H1 (cell line): Measurements from ENCODE around the gene UGT1A7. TPM values are rescaled to one million over a fixed set of nuclear protein-coding genes. Genes with fewer than 3 reads are reported as not detected.

Experiments used
- CTCF ChIA-PET: fragments of 300-600 bp; sonication (Branson Sonifier 250); formaldehyde crosslinking; loops from one replicate; lab custom pipeline; 2021; ENCODE audit not compliant: partially characterized antibody; lab: Charles Lee
- POLR2A ChIA-PET: fragments of 300-600 bp; sonication (Branson Sonifier 250); formaldehyde crosslinking; loops from one replicate; lab custom pipeline; 2021; ENCODE audit warnings: inconsistent platforms; ENCODE audit not compliant: partially characterized antibody; lab: Charles Lee
- DNase-seq, 2 experiments: peaks; one replicate each; pipeline versions ENCODE4 v3.0.0 to v3.0.0-alpha.2; 2010 to 2022; ENCODE audit warnings: low spot score in 2 of 2, low read depth in 1 of 2, mixed read lengths in 1 of 2
- FAIRE-seq: peaks from 2 replicates; lab custom pipeline; 2011; peaks lifted over from hg19 to GRCh38; lab: Jason Lieb, UNC
- H2AFZ ChIP-seq: 2 replicates; pipeline ENCODE4 v1.8.1; 2012; ENCODE audit warnings: low read length, inconsistent platforms
- H2AK5ac ChIP-seq: 2 replicates; pipeline ENCODE4 v1.6.1; 2013; ENCODE audit warnings: low read depth, low read length
- H2BK120ac ChIP-seq: replicated peaks from 2 replicates; pipeline ENCODE3; 2013; ENCODE audit warnings: low read depth, low read length, inconsistent platforms
- H2BK12ac ChIP-seq: 2 replicates; pipeline ENCODE4 v1.6.1; 2013; ENCODE audit warnings: low read depth, low read length
- H2BK15ac ChIP-seq: 2 replicates; pipeline ENCODE4 v1.6.1; 2013; ENCODE audit warnings: low read length
- H2BK20ac ChIP-seq: 2 replicates; pipeline ENCODE4 v1.6.1; 2013; ENCODE audit warnings: low read length
- H2BK5ac ChIP-seq: 2 replicates; pipeline ENCODE4 v1.6.1; 2013; ENCODE audit warnings: low read depth, low read length
- H3K14ac ChIP-seq: 2 replicates; pipeline ENCODE4 v1.6.1; 2013; ENCODE audit warnings: inconsistent platforms; ENCODE audit not compliant: insufficient read length
- H3K18ac ChIP-seq: 2 replicates; pipeline ENCODE4 v1.6.1; 2013; ENCODE audit warnings: low read length; ENCODE audit errors: extremely low read depth
- H3K23ac ChIP-seq: 2 replicates; pipeline ENCODE4 v1.6.1; 2013; ENCODE audit warnings: inconsistent platforms; ENCODE audit not compliant: insufficient read length
- H3K23me2 ChIP-seq: 2 replicates; pipeline ENCODE4 v1.6.1; 2013; ENCODE audit warnings: low read depth, low read length
- H3K27ac ChIP-seq: 2 replicates; pipeline ENCODE4 v1.6.1; 2011; ENCODE audit warnings: low read depth, low read length, inconsistent platforms
- H3K27me3 ChIP-seq, 4 experiments: replicated peaks in 1 of 4; 1 replicate in 1 of 4; 2 replicates in 3 of 4; pipeline versions ENCODE4 v1.6.1 to v1.8.1; 2011 to 2013; ENCODE audit warnings: low read length in 3 of 4, mild to moderate bottlenecking in 3 of 4, inconsistent platforms in 2 of 4, mixed read lengths in 2 of 4, moderate library complexity in 1 of 4; ENCODE audit not compliant: control insufficient read depth in 3 of 4, insufficient read depth in 3 of 4; ENCODE audit errors: extremely low read depth in 1 of 4
- H3K36me3 ChIP-seq, 4 experiments: 2 replicates each; pipeline versions ENCODE4 v1.6.1 to v1.8.1; 2011 to 2013; ENCODE audit warnings: mild to moderate bottlenecking in 4 of 4, low read length in 3 of 4, moderate library complexity in 2 of 4, control low read depth in 1 of 4, inconsistent platforms in 1 of 4; ENCODE audit not compliant: insufficient read depth in 4 of 4, control insufficient read depth in 2 of 4
- H3K4ac ChIP-seq: replicated peaks from 2 replicates; pipeline ENCODE3; 2013; ENCODE audit warnings: low read length, low read depth, mixed read lengths, inconsistent platforms; ENCODE audit not compliant: insufficient read length
- H3K4me1 ChIP-seq, 4 experiments: replicated peaks in 1 of 4; 1 replicate in 1 of 4; 2 replicates in 3 of 4; pipeline versions ENCODE4 v1.6.1 to v1.8.1; 2011 to 2013; ENCODE audit warnings: low read length in 3 of 4, inconsistent platforms in 2 of 4, mixed read lengths in 1 of 4; ENCODE audit not compliant: insufficient read depth in 4 of 4, control insufficient read depth in 3 of 4
- H3K4me2 ChIP-seq, 2 experiments: 2 replicates each; pipeline versions ENCODE4 v1.6.1 to v1.8.1; 2011 to 2013; ENCODE audit warnings: low read depth in 2 of 2, low read length in 2 of 2, control low read depth in 1 of 2, inconsistent platforms in 1 of 2, mild to moderate bottlenecking in 1 of 2; ENCODE audit not compliant: insufficient read depth in 1 of 2
- H3K4me3 ChIP-seq, 4 experiments: fragments of 200-600, 300-600 bp in 1 of 4; sonication (generic), shearing (Covaris generic), sonication (Bioruptor Twin) in 1 of 4; 2 replicates each; pipeline versions ENCODE4 v1.5.1 to v1.8.1; 2011 to 2016; ENCODE audit warnings: low read length in 4 of 4, low read depth in 3 of 4, control low read depth in 2 of 4, inconsistent platforms in 2 of 4, mild to moderate bottlenecking in 2 of 4, mixed read lengths in 1 of 4, moderate library complexity in 1 of 4; ENCODE audit not compliant: insufficient read depth in 2 of 4; ENCODE audit errors: extremely low read depth in 1 of 4
- H3K56ac ChIP-seq: replicated peaks from 2 replicates; pipeline ENCODE3; 2013; ENCODE audit warnings: low read depth, mild to moderate bottlenecking, mixed read lengths, low read length, inconsistent platforms; ENCODE audit not compliant: insufficient read length
- H3K79me1 ChIP-seq: 2 replicates; pipeline ENCODE4 v1.6.1; 2013; ENCODE audit warnings: low read depth, low read length, control low read depth
- H3K79me2 ChIP-seq, 2 experiments: 2 replicates each; pipeline versions ENCODE4 v1.6.1 to v1.8.1; 2012 to 2013; ENCODE audit warnings: low read length in 2 of 2, mild to moderate bottlenecking in 2 of 2, inconsistent platforms in 1 of 2; ENCODE audit not compliant: insufficient read depth in 2 of 2, control insufficient read depth in 1 of 2
- H3K9ac ChIP-seq, 4 experiments: replicated peaks in 1 of 4; 1 replicate in 1 of 4; 2 replicates in 3 of 4; pipeline versions ENCODE4 v1.6.1 to v1.8.1; 2011 to 2013; ENCODE audit warnings: low read depth in 3 of 4, low read length in 3 of 4, control low read depth in 2 of 4, mild to moderate bottlenecking in 2 of 4, moderate library complexity in 2 of 4, inconsistent platforms in 1 of 4; ENCODE audit errors: extremely low read depth in 1 of 4
- H3K9me3 ChIP-seq, 2 experiments: 2 replicates each; pipeline versions ENCODE4 v1.6.1 to v1.8.1; 2012 to 2013; ENCODE audit warnings: mild to moderate bottlenecking in 2 of 2, moderate library complexity in 2 of 2, control low read depth in 1 of 2, inconsistent platforms in 1 of 2, low read depth in 1 of 2, low read length in 1 of 2, mixed read lengths in 1 of 2; ENCODE audit not compliant: insufficient read depth in 2 of 2
- H4K20me1 ChIP-seq, 2 experiments: replicated peaks in 1 of 2; 2 replicates each; pipeline versions ENCODE3 to v1.8.1; 2011 to 2013; ENCODE audit warnings: inconsistent platforms in 2 of 2, low read length in 2 of 2, mild to moderate bottlenecking in 1 of 2; ENCODE audit not compliant: insufficient read depth in 2 of 2, control insufficient read depth in 1 of 2
- H4K5ac ChIP-seq: 2 replicates; pipeline ENCODE4 v1.6.1; 2013; ENCODE audit warnings: low read length, low read depth, mixed read lengths, inconsistent platforms; ENCODE audit not compliant: insufficient read length
- H4K8ac ChIP-seq: 2 replicates; pipeline ENCODE4 v1.8.0; 2013; ENCODE audit warnings: mild to moderate bottlenecking, moderate library complexity, low read length, inconsistent platforms; ENCODE audit not compliant: insufficient read depth; ENCODE audit errors: extremely low read depth
- H4K91ac ChIP-seq: replicated peaks from 2 replicates; pipeline ENCODE3; 2013; ENCODE audit warnings: low read length, mixed read lengths, inconsistent platforms; ENCODE audit not compliant: insufficient read length
- CTCF ChIP-seq, 3 experiments: IDR thresholded peaks; 1 replicate in 2 of 3; 2 replicates in 1 of 3; pipeline versions ENCODE4 v1.5.1 to v1.6.1; 2011; ENCODE audit warnings: low read length in 3 of 3, mild to moderate bottlenecking in 3 of 3, inconsistent platforms in 2 of 3, low read depth in 1 of 3, moderate library complexity in 1 of 3; ENCODE audit not compliant: insufficient read depth in 1 of 3; ENCODE audit errors: control extremely low read depth in 1 of 3
- SIX5 ChIP-seq: IDR thresholded peaks from 2 replicates; pipeline ENCODE4 v1.6.1; 2011; ENCODE audit warnings: mild to moderate bottlenecking, low read depth, low read length
- SP1 ChIP-seq: IDR thresholded peaks from 2 replicates; pipeline ENCODE4 v1.6.1; 2011; ENCODE audit warnings: low read depth, low read length
- WGBS, 2 experiments: shearing (Covaris generic) in 1 of 2; methylation state at CpG; one replicate each; pipeline versions ENCODE4 v1.1.6 to v1.1.7; 2013 to 2015; ENCODE audit warnings: low lambda C conversion rate in 2 of 2, mixed read lengths in 2 of 2, inconsistent platforms in 1 of 2, low coverage in 1 of 2, missing lambda C conversion rate in 1 of 2; ENCODE audit not compliant: insufficient replicate concordance in 2 of 2, insufficient coverage in 1 of 2, insufficient read length in 1 of 2; ENCODE audit errors: extremely low coverage in 1 of 2, missing lambda C conversion rate in 1 of 2; 5-methylcytosine and 5-hydroxymethylcytosine counted together
- polyA plus RNA-seq, 7 experiments: library from polyadenylated mRNA; depleted of rRNA in 3 of 7; stranded (reverse) in 5 of 7; unstranded in 2 of 7; fragments of >200 nt in 5 of 7; fragments of 200-250 nt in 2 of 7; gene quantifications; 1 replicate in 5 of 7; 2 replicates in 1 of 7; 4 replicates in 1 of 7; pipeline versions ENCODE4 v1.2.1 to v1.2.3, GENCODE V29; 2011 to 2013; ENCODE audit warnings: missing spikeins in 2 of 7, mixed read lengths in 2 of 7
- total RNA-seq: library from RNA; stranded (reverse); fragmentation: NEBNext Ultra II Directional; extraction: Animal tissue kit (Norgen Biotek cat#: 25700); gene quantifications from 2 replicates; pipeline ENCODE4 v1.2.1, GENCODE V29; 2021

The UGT1A7 gene
- total and polyA plus RNA-seq, 2 of the 8 experiments (the other 6 are each of a cell fraction or from before 2014, with no cell fraction given), result not detected

DNA sequence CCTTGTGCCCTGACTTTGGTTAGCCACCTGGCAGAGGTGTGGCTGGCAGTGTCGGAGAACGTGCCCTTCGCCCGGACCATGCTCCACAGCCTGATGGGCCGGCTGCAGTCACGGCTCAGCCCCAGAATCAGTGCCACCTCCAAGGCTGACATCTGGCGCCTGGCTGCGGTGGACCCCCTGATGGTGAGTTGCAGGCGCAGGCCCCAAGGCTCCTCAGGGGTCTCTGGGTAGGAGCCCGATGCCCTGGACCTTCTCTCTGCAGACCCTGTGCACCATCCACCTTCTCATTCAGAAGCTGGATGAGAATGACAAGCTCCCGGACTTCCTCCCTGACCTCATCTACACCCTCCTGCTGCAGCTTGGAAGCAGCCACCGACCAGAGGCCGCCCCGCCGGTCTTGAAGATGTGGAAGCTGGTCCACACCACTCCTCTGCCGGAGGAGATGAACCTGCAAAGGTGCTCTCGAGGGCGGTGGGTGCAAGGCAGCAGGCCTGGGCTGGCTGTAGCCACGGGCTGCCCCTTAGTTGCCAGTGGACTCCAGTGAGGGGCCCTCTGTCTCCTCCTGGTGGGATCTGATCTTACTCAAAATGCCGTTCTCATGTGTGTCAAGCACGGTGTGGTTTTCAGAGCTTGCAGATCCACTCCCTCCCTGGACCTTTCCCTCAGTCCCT lies 140.5 kb downstream of the UGT1A7 start:
- DNase-seq, result no peak
- Histone ChIP-seq H4K91ac (no peak overlapping the region), H3K4me3 (no peak overlapping the region), H4K20me1 (no peaks in the 10 kb centered on the region), H3K14ac (no peak overlapping the region), H4K8ac (no peak overlapping the region), H3K4ac (no peak overlapping the region), H3K18ac (no peak overlapping the region), H2BK120ac (no peak overlapping the region), H2BK15ac (no peak overlapping the region), H2BK20ac (no peak overlapping the region), H3K56ac (no peak overlapping the region), H3K79me2 (no peaks in the 10 kb centered on the region), H3K4me1 (no peaks in the 10 kb centered on the region), H3K27me3 (no peaks in the 10 kb centered on the region), H2AK5ac (no peak overlapping the region), H3K9ac (no peak overlapping the region), H3K36me3 (no peaks in the 10 kb centered on the region), H2AFZ (no peak overlapping the region), H3K23ac (no peak overlapping the region), H3K27ac (no peak overlapping the region), H3K79me1 (no peaks in the 10 kb centered on the region), H3K4me2 (no peak overlapping the region), H4K5ac (no peak overlapping the region), H3K23me2 (no peaks in the 10 kb centered on the region), H2BK12ac (no peak overlapping the region), H2BK5ac (no peak overlapping the region), H3K9me3 (no peaks in the 10 kb centered on the region)
- ChIA-PET POLR2A (no interaction called here), CTCF (interaction anchor here (1.1 to 2.0 kb wide), 3 partner anchors 42 to 374 kb away, joined by 3 to 6 read pairs (median 3); no protein-coding TSS in a partner anchor)
- FAIRE-seq, result no peak
- no peak for TF ChIP-seq SP1
- no peak for TF ChIP-seq CTCF (IDR thresholded peaks at IDR 0.05; ENCODE audit: control extremely low read depth in 1 of 3, insufficient read depth in 1 of 3, low read depth in 1 of 3, low read length in 3 of 3)
- no peak for TF ChIP-seq SIX5
- 87% methylated on average over 21 of the region's 21 CpGs; no CpG with 5 or more reads in 1 of the 2 experiments for WGBS, 2 experiments
